ENCODE measurements around the gene ENPP1. TPM values are rescaled to one million over a fixed set of nuclear protein-coding genes. Genes with fewer than 3 reads are reported as not detected.

ENPP1 gene
- total and polyA plus RNA-seq, 3 donors from 2014 or later: 8.3 to 16.0 (median 12.0) TPM

DNA sequence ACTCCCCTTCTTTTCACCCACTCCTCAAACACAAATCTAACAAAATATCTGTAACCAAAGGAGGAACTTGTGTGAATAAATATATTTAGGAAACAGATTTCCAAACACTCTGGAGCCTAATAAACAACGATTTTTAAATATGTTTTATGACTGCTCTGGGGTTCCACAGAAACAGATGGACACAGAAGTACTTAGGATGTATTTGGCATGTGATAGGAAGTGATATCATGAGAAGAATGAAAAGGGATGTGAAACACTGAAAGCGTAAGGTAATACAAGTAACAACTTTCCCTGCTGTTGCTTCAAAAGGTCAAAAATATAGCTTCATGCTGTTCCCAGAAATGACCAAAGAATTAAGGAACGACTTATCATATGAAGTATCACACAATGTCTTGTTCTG lies 26.1 kb upstream of the ENPP1 start:
- H3K9me3 ChIP-seq: no peaks in the 10 kb centered on the region
- no peak overlapping the region for H3K4me3 ChIP-seq
- H3K36me3 ChIP-seq (ENCODE audit: low read depth, missing control alignments): no peaks in the 10 kb centered on the region
- no peaks in the 10 kb centered on the region for H3K27me3 ChIP-seq
- H3K4me1 ChIP-seq: no peaks in the 10 kb centered on the region
- TF ChIP-seq POLR2A (IDR thresholded peaks at IDR 0.05): no peak
- TF ChIP-seq, protein P1, sequence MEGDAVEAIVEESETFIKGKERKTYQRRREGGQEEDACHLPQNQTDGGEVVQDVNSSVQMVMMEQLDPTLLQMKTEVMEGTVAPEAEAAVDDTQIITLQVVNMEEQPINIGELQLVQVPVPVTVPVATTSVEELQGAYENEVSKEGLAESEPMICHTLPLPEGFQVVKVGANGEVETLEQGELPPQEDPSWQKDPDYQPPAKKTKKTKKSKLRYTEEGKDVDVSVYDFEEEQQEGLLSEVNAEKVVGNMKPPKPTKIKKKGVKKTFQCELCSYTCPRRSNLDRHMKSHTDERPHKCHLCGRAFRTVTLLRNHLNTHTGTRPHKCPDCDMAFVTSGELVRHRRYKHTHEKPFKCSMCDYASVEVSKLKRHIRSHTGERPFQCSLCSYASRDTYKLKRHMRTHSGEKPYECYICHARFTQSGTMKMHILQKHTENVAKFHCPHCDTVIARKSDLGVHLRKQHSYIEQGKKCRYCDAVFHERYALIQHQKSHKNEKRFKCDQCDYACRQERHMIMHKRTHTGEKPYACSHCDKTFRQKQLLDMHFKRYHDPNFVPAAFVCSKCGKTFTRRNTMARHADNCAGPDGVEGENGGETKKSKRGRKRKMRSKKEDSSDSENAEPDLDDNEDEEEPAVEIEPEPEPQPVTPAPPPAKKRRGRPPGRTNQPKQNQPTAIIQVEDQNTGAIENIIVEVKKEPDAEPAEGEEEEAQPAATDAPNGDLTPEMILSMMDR (IDR thresholded peaks at IDR 0.05): no peak
- intact Hi-C loops (cut with DNase I; ENCODE audit: low total_unique reads): no loop called here
- no peak overlapping the region for H3K27ac ChIP-seq
- WGBS, 2 donors: 83 to 88% methylated on average over 3 of the region's 3 CpGs
- DNase-seq: no peak

DNA sequence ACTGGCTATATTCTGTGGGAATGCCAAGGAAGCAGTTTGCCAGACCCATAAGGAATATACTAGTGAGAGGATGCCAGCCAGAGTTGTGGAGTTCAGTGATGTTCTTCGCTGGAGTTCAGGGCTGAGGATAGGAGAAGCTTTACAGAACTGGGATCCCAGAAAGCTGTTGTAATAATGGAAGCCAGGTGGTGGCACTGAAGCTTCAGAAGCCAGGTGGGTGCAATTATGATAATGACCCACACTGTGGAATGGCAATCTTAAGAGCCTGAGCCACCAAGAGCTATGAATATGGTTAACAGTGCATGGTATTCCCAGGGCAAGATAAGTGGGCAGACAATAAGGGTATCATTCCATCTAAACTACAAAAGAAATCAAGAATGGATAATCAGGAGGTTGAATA lies 25.1 kb upstream of the ENPP1 start:
- H3K9me3 ChIP-seq: no peaks in the 10 kb centered on the region
- DNase-seq: no peak
- H3K4me3 ChIP-seq: no peak overlapping the region
- no peaks in the 10 kb centered on the region for H3K27me3 ChIP-seq
- no peaks in the 10 kb centered on the region for H3K36me3 ChIP-seq (ENCODE audit: low read depth, missing control alignments)
- intact Hi-C loops (cut with DNase I; ENCODE audit: low total_unique reads): no loop called here
- TF ChIP-seq, protein P1 (IDR thresholded peaks at IDR 0.05): no peak
- no peak for TF ChIP-seq POLR2A (IDR thresholded peaks at IDR 0.05)
- H3K27ac ChIP-seq: no peak overlapping the region
- no peaks in the 10 kb centered on the region for H3K4me1 ChIP-seq
- WGBS, 2 donors: 94% methylated on average over 1 of the region's 1 CpG

DNA sequence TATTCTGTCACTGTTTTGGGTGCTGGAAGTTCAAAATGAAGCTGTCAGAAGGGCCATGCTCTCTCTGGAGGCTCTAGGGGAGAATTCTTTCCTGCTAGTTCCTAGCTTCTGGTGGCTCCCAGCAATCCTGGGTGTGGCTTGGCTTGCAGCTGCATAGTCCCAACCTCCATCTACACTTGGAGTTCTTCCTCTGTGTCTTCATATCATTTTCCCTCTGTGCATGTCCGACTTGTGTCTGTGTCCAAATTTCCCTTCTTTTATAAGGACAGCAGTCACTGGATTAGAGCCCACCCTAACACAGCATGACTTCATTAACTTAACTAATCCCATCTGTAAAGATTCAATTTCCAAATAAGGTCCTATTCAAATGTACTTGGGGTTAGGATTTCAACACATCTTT lies 23.3 kb upstream of the ENPP1 start:
- 53 to 68% methylated on average over 1 of the region's 1 CpG for WGBS, 2 donors
- no peaks in the 10 kb centered on the region for H3K9me3 ChIP-seq
- TF ChIP-seq, protein P1 (IDR thresholded peaks at IDR 0.05): no peak
- TF ChIP-seq POLR2A (IDR thresholded peaks at IDR 0.05): no peak
- no peak for DNase-seq
- H3K27me3 ChIP-seq: no peaks in the 10 kb centered on the region
- H3K27ac ChIP-seq: no peak overlapping the region
- intact Hi-C loops (cut with DNase I; ENCODE audit: low total_unique reads): no loop called here
- H3K36me3 ChIP-seq (ENCODE audit: low read depth, missing control alignments): no peaks in the 10 kb centered on the region
- no peaks in the 10 kb centered on the region for H3K4me1 ChIP-seq
- H3K4me3 ChIP-seq: no peak overlapping the region

DNA sequence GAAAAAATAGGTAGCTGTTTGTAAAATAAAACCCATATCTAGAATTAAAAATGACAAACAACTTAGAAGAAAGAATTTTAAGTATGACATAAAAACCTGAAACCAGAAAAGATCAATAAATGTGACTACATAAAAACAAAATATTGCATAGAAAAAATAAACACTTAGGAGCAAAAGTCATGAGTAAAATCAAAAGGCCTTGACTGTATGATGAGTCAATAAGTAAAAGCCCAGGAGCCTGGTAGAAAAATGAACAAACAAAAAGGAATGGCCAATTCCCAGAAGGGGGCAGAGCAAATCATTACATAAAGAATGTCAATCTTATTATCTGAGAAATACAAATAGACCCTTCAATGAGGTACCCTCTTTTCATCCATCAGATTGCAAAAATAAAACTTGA lies 20.7 kb upstream of the ENPP1 start:
- H3K36me3 ChIP-seq (ENCODE audit: low read depth, missing control alignments): no peaks in the 10 kb centered on the region
- no peak overlapping the region for H3K4me3 ChIP-seq
- no peak for DNase-seq
- TF ChIP-seq POLR2A (IDR thresholded peaks at IDR 0.05): no peak
- TF ChIP-seq, protein P1 (IDR thresholded peaks at IDR 0.05): no peak
- H3K9me3 ChIP-seq: no peaks in the 10 kb centered on the region
- no peaks in the 10 kb centered on the region for H3K27me3 ChIP-seq
- intact Hi-C loops (cut with DNase I; ENCODE audit: low total_unique reads): no loop called here
- no peak overlapping the region for H3K27ac ChIP-seq
- H3K4me1 ChIP-seq: no peaks in the 10 kb centered on the region

DNA sequence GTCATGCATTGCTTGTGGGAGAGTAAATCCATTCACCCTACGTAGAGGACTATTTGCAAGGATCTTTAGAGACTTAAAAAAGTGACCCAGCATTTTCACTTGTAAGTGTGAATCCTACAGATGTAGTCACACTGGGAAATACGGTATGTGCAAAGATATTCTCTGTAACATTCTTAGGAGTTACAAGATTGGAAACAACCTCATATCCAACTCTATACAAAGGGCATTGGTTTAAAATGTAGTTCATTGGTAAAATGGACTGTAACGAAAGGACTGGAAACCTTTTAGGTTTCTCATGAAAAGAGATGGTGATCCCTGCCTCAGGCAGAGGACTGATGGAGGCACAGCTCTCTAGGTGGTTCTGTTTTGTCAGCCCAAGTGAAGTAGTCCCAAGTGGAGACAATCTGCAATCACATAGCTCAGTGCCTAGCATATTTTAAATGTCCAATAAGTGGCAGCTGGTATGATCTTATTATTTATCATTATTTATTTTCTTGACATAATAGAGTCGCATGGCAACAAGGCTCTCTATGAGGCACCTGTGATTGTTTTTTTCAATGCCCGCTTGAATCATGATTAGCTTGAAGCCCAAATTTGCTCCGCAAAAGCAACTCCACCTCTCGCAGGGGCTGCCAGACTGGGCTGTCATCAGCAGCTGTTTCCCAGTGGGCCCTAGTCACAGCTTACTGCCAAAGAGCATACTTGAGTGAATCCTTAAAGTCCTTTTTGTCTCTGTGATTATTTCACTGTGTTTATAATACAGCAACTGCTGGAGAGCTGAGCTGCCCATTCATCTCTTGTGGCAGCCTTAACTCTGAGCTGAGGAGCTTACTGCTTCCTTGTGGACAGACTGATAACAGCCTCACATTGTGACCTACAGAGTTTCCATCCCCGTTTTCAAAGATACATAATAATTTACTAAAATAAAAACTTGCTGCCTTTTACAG lies 19.8 kb upstream of the ENPP1 start:
- no peaks in the 10 kb centered on the region for H3K9me3 ChIP-seq
- no peaks in the 10 kb centered on the region for H3K4me1 ChIP-seq
- DNase-seq: no peak
- TF ChIP-seq, protein P1 (IDR thresholded peaks at IDR 0.05): no peak
- no peak for TF ChIP-seq POLR2A (IDR thresholded peaks at IDR 0.05)
- intact Hi-C loops (cut with DNase I; ENCODE audit: low total_unique reads): no loop called here
- no peaks in the 10 kb centered on the region for H3K27me3 ChIP-seq
- no peak overlapping the region for H3K27ac ChIP-seq
- 61 to 62% methylated on average over 8 of the region's 8 CpGs for WGBS, 2 donors
- no peaks in the 10 kb centered on the region for H3K36me3 ChIP-seq (ENCODE audit: low read depth, missing control alignments)
- no peak overlapping the region for H3K4me3 ChIP-seq
